Pulmonary artery endothelial cell (primary cell): Measurements from ENCODE around the gene YRDC. TPM values are rescaled to one million over a fixed set of nuclear protein-coding genes. Genes with fewer than 3 reads are reported as not detected.
"Not testable (repeated sequence)": the region's sequence is repeated elsewhere in the genome, so short reads cannot be mapped to it uniquely, and the experiment has no call there.

Experiments
- DNase-seq: peaks from one replicate; pipeline ENCODE4 v3.0.0-alpha.2; 2011; ENCODE audit warnings: low read depth, low spot score
- total RNA-seq: library from RNA; depleted of rRNA; stranded (reverse); fragments of >200 nt; gene quantifications from 2 replicates; pipeline ENCODE4 v1.2.3, GENCODE V29; 2014

Gene YRDC
- total RNA-seq, 1 donor from 2014 or later, result 23.9 TPM

DNA sequence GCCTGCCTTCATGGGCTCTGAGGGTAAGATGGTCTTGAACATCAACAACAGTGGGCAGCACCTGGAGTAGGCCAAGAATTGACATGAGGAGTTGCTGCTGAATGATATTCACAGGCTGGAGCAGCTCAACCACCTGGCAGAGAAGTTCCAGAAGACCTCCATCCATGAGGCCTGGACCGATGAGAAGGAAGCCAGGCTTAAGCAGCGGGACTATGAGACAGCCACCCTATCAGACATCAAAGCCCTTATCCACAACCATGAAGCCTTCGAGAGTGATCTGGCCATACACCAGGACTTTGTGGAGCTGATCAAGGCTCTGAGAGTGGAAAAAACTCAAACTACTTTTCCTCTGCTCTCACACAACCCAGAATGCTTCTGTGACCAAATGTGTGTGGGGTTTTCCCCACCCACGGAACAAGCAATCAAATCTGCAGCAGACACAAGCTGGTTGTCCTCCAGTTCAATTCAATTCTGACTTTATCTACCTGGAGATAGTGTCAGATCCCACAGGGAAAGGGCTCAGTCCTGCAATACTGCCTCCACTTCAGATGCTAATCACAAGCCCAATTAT lies 31.0 kb downstream of the YRDC start:
- DNase-seq, result no peak

DNA sequence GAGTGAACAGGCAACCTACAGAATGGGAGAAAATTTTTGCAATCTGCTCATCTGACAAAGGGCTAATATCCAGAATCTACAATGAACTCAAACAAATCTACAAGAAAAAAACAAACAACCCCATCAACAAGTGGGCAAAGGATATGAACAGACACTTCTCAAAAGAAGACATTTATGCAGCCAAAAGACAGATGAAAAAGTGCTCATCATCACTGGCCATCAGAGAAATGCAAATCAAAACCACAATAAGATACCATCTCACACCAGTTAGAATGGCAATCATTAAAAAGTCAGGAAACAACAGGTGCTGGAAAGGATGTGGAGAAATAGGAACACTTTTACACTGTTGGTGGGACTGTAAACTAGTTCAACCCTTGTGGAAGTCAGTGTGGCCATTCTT lies 36.6 kb downstream of the YRDC start:
- not testable (repeated sequence) for DNase-seq

DNA sequence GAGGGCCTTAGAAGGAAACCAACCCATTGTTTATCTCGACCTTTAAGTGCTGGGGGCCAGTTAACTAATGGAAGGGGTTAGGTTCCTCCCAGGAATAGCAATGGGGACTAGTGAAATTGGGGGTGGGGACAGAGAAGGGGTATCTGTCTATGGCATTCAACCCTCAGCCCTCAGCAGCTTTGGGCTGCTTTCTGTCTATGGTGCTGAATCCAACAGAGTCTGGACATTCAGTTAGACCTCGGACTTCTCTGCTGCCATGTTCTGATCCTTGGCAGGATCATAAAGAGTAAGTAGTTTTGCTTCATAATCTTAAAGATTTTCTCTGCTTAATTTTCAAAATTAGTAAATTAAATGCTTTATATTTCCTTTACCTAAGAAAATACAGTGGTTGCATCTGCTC lies 40.5 kb downstream of the YRDC start:
- DNase-seq, result no peak

DNA sequence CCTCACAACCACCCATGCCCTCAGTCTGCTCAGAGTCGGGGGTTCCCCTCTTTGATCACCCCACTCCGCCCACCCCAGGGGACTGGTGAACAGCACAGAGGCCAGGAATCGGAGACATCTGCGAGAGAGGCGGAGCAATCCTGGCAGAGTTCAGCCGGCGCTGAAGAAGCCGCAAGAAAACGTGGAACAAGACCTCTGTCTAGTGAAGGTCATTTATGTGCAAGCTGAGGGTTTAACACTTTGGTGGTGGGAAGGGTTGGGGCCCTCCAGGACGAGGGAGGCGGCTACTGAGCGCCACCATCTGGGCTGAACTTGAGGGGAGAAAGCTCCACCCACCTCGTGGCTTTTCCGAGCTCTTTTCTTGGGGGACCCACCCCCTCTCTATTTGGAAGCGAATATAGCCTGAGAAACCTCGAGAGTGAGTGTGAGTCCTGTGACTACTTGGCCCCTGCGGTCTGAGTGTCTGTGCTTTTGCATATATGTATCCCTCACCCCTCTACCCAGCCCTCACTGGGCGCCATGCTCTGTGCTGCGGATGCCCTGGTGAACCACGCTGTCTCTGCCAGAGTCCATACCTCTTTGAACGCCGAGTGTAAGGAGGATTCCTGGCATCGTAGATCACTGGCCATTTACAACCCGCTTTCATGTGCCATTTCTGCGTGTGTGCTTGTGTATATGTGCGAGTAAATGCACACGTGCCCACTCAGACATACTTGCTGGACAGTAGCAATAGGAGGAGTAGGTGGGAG lies 41.9 kb downstream of the YRDC start:
- DNase-seq, result no peak

DNA sequence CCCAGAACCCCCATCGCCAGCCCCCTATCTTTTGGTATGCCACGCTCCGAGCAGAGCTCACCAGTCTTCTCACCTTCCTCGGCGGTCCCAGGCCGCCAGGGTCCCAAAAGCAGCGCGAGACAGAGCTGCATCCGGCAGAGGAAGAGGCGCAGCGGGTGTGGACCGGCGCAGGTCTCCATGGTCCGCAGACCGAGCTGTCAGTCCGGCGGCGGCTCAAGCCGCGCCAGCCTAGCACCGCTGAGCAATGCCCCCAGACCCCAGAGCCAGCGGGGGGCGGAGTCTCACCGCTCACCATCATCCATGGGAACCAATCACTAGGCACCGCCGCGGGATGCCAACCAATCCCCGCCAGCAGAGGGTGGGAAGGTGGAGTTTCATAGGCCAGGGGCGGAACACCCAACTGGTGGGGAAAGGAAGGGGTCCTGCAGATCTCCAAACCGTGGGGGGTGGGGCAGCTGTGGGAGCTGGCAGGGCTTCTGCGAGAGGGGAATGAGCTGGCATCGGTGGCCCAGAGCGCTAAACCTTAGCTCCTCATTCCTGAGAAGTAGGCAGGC lies 43.0 kb downstream of the YRDC start, which contains the start of gene EPHA10:
TSS of gene EPHA10 (minus strand) at position 233 of the 554 bp plus-strand sequence. CDS start at position 179, 54 bp downstream.
- no peak for DNase-seq

DNA sequence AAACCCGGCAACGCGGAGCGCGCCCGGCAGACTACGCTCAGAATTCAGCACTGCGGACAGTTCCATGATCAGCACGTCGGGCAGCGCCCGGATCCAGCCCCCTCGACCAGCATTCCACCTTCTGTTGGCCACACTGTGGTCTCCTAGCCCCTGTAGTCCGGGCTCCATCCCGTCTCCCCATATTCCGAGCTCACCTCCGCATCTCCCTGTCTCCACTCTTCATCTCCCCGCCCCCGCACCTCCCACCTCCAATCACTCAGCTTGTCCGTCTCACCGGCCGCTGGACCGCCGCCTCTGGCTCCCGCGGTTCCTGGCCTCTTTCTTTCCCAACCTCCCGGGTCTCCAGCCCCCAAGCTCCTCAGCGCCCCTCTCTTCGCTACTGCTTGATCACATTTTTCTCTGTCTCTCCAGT lies 43.6 kb downstream of the YRDC start:
- DNase-seq, result no peak

DNA sequence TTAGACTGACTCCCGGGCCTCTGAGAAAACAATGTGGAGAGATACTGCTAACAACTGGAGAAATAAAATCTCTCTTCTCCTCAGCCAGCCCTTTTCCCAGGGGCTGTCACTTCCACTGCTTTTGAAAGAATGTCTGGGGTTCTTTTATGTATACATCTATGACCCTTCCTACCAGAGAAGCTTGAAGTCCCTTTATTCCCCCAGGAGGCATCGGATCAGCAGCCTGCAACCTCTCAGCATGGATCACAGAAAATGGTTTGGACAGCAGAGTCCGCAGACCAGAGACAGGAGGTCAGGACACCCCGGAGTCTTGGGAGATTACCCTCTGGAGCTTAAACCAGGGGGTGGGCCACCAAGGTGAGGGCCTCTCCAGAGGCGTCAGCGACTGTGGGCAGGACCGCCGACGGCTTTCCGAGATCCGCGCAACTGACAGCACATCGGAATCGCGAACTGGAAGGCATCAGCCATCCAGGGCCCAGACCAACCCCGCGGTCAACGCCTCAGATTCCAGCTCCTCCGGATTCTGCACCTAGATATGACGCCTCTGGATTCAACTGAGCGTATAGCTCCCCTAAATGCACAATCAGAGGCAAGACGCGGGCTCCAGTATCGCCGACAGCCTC lies 44.1 kb downstream of the YRDC start:
- no peak for DNase-seq

DNA sequence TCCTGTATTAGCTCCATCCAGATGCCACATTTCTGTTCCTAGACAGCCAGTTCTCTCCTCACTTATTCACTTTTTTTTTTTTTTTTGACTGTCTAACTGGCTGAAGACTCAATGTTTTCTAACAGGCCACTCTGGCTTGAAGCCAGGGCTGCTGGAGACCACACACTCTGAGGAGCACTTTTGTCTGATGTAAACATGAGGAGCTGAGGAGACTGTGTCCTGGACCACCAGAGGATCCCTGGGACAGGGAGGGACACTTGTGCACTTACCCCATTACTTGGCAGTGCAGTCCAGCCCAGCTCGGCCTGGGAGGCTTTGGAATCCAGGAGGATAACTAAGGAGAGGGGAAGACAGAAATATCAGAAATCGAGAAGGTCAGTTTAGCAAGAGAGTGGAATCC lies 45.5 kb downstream of the YRDC start:
- no peak for DNase-seq

DNA sequence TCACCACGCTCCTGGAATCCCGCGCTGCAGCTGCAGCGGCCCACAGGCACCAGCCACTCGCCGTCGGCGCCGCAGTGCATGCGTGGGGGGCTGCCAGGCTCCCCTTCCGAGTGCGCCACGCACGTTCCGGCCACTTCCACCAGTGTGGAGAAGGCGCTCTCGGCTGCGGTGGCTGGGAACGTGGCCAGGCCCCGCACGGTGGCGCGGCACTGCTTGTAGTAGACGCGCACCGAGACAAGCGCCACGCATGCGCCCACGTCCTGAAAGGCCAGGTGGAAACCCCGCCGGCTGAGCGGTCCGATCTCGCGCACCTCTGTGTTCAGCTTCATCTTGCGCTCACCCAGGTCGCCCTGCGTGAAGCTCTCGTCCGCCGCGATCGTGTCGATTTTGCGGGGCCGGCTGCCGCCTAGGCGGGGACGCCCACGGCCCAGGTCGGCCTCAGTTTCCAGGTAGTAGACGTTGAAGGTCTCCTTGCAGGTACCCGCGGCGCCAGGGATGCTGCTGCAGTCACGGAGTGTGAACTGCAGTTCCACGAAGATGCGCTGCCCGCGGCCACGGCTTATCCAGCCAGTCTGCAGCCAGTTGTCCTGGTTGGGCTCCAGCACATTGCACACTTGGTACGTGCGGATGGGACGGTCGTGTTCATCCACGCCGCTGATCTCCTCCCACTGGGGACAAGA lies 46.5 kb downstream of the YRDC start:
- no peak for DNase-seq

DNA sequence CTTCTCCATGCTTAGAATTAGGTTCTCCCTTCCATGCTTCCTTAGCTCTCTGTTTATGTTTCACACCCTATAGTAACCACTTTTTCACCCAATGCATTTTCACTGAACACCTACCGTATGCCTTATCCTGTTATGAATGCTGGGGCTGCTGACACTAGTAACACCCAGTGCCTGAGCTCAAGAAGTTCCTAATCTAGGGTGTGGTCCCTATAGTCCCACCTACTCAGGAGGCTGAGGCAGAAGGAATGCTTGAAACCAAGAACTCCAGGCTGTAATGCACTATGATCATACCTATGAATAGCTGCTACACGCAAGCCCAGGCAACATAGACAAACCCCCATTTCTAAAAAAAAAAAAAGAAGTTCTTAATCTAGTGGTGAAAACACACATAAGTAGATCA lies 48.6 kb downstream of the YRDC start:
- no peak for DNase-seq

DNA sequence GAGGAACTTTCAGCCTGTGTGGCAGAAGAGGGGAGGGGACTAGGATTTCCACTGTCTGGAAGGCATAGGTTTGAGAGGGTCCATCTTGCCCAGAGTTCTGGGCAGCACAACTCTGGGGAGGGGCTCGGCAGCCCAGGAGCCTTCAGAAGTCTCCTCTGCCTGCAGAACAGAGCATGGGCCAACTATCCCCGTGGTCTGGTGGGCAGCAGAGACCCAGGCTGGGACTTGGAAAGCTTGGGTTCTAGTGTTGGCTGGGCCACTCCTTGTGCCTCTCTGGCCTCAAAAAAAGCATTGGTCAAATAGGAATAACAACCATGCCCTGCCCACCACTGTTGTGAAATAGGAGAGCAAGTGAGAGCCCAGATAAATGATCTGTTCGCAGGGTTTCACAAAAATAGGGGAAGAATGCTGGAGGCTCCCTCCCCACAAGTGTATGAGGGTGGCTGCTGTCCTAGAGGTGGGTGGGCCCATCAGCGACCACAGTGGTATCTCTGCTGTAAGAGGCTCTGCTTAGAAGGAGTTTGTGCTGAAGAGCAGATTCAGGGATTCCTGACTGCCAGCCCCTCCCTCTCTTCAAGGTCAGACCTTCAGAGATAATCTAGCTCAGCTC lies 52.0 kb downstream of the YRDC start:
- DNase-seq, result no peak

DNA sequence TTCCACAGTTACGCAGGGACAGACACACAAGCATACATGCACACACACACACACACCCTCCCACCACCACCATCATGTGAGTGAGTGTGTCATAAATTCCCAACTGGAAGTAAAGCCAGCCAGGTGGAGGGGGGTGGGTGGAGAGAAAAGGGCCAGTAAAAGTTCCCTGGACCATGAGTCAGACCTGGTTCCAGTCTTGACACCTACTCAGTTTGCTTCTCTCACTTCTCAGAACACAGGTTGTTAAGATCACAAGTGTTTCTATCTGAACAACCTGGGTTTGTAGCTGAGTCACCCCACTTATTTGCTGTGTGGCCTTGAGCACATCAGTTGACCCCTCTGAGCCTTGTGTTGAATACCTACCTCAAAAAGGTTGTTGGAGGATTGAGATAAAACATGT lies 52.7 kb downstream of the YRDC start:
- DNase-seq, result no peak

DNA sequence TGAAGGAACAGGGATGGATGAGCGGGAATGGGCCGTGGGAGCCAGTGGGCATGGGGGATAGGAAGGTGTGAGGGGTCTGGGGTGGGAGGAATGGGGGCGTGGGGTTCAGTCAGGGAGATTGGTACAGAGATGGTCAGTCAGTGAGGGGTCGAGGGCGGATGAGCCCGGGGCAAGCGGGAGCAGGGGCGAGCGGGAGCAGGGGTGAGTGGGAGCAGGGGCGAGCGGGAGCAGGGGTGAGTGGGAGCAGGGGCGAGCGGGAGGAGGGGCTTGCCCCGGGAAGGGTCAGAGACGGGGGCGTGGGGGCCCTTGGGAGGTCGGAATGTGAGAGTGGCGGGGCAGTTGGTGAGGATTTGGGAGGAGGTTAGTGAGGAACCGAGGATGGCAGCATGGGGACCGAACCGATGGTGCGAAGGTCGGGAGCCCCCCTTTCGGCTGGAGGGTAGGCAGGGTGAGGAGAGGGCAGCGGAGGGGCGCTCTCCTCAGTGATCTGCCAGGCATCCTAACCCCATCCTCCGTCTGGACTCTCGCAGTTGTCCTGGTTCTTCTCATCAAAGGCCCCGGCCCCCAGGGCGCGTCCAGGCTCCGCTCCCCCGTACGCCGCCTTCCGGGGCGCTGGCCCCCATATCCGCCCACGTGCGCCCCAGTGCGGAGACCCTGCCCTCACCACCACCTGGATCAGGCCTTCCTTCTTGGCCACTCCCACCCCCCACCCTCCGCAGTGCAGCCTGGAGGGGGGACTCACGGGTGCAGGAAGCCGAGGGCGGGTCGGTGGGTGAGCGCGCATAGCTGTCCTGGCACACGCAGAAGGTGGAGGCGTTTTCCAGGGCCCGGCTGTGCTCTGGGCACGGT lies 54.3 kb downstream of the YRDC start:
- DNase-seq, result no peak

Other genes starting within 250 kb of the YRDC start
- 99.7 and 108 TPM in 2 replicates for gene GNL2, start 212.3 kb downstream of the YRDC start, total RNA-seq
- not detected in 2 replicates for gene RSPO1, start 173.3 kb downstream of the YRDC start, total RNA-seq
- gene CDCA8, start 115.7 kb downstream of the YRDC start, total RNA-seq, result 8.6 and 22.2 TPM in 2 replicates
- gene EPHA10, start 43.1 kb downstream of the YRDC start, total RNA-seq, result not detected in 2 replicates
- gene MANEAL, start 14.4 kb downstream of the YRDC start, total RNA-seq, result 0.40 and 0.88 TPM in 2 replicates
- gene C1orf122, start 418 bp downstream of the YRDC start, total RNA-seq, result 15.9 and 16.4 TPM in 2 replicates
- 2.2 and 3.7 TPM in 2 replicates for gene MTF1, start 51.4 kb upstream of the YRDC start, total RNA-seq
- gene INPP5B, start 138.8 kb upstream of the YRDC start, total RNA-seq, result 17.9 and 22.0 TPM in 2 replicates
- gene SF3A3, start 181.8 kb upstream of the YRDC start, total RNA-seq, result 112 and 137 TPM in 2 replicates
- gene FHL3, start 197.3 kb upstream of the YRDC start, total RNA-seq, result 13.9 and 14.4 TPM in 2 replicates
- gene UTP11, start 204.5 kb upstream of the YRDC start, total RNA-seq, result 47.7 and 55.9 TPM in 2 replicates
- not detected in 2 replicates for gene POU3F1, start 238.6 kb upstream of the YRDC start, total RNA-seq